ENCODE measurements around the gene DYNC1H1. TPM values are rescaled to one million over a fixed set of nuclear protein-coding genes. Genes with fewer than 3 reads are reported as not detected.

DYNC1H1 gene
- total and polyA plus RNA-seq, 2 experiments from 2014 or later: 158 to 434 TPM

DNA sequence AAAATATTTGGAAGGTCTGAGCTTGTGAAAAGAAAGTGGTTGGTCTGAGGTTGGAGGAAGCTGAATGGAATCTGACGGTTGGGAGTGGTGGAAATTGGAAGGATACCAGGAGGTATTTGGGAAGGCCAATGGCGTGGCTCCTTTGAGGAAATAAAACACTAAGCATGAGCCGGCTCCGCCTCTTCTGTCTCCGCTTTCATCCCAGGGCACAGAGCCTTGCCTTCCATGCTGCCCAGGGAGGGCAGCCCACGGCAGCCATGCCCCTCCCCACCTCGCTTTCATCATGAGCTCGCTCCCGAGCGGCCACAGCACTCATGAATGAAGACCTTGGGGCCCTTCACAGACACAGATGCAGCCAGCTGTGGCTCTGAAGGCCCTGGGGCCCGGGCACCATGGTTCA, 86.3 kb downstream of the DYNC1H1 start:
- Histone ChIP-seq H3K4me1 (ENCODE audit: low read depth) (no peaks in the 10 kb centered on the region), H3K36me3 (peaks cover 37% of the 10 kb centered on the region), H3K27me3 (no peaks in the 10 kb centered on the region), H3K27ac (no peak overlapping the region), H3K9me3 (ENCODE audit: low read depth) (no peaks in the 10 kb centered on the region), H3K4me3 (no peak overlapping the region)
- TF ChIP-seq, protein P1, sequence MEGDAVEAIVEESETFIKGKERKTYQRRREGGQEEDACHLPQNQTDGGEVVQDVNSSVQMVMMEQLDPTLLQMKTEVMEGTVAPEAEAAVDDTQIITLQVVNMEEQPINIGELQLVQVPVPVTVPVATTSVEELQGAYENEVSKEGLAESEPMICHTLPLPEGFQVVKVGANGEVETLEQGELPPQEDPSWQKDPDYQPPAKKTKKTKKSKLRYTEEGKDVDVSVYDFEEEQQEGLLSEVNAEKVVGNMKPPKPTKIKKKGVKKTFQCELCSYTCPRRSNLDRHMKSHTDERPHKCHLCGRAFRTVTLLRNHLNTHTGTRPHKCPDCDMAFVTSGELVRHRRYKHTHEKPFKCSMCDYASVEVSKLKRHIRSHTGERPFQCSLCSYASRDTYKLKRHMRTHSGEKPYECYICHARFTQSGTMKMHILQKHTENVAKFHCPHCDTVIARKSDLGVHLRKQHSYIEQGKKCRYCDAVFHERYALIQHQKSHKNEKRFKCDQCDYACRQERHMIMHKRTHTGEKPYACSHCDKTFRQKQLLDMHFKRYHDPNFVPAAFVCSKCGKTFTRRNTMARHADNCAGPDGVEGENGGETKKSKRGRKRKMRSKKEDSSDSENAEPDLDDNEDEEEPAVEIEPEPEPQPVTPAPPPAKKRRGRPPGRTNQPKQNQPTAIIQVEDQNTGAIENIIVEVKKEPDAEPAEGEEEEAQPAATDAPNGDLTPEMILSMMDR (IDR thresholded peaks at IDR 0.05; ENCODE audit: low read depth, low read length): no peak
- no peak for DNase-seq (ENCODE audit: low read depth in 1 of 2, low spot score in 1 of 2)

DNA sequence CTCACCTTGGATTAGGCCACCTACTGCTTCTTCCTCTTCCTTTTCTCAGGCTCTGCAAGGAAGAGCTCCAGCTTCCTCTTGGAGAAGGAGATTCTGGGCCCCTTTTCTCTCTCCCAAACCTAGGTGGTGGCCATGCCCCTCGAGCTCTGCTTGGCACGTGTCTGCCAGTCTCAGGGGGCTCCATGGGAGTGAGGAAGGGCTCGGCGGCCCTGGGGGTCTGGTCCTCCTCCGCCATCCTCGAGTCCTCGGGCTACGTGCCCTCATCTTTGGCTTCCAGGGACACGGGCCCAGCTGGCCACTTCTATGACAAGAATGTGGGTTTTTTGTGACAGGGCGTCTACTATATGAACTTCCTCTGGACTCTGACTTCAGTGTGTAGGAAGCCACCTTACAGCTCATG, 88.1 kb downstream of the DYNC1H1 start:
- Histone ChIP-seq H3K27ac (no peak overlapping the region), H3K36me3 (peaks cover 37% of the 10 kb centered on the region), H3K4me1 (ENCODE audit: low read depth) (no peaks in the 10 kb centered on the region), H3K9me3 (ENCODE audit: low read depth) (no peaks in the 10 kb centered on the region), H3K27me3 (no peaks in the 10 kb centered on the region), H3K4me3 (no peak overlapping the region)
- no peak for DNase-seq (ENCODE audit: low read depth in 1 of 2, low spot score in 1 of 2)
- TF ChIP-seq, protein P1 (IDR thresholded peaks at IDR 0.05; ENCODE audit: low read depth, low read length): no peak

DNA sequence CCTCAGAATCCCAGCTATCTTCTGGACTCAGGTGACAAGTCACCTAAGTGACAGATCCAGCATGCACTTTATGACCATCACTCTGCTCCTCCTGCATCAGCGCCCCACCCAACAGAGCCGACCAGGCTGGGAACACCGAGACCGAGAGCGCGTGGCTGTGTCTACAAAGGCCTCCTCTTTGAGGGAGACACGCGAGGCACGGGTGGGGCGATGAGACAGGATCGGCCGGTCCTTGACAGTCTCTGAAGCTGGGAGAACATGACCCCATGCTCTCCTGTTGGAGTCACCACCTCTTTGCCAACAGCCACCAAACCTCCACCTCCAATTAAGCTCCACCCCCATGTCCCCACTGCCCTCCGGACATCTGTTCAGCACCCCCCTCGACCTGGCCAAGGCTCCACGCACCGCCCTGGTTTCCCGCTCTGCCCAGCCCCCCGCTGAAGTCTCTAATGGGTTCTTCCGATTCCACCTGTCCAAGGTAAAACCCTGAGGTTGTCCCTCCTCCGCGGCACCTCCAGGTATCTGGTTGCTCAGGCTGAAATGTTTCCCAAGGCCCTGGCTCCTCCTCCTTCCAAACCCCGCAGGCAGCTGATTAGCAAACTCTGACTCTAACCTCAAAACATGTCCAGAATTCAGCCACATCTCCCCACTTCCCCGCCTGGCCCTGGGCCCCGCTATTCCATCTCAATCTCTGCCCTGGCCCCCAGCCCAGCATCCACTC, 91.0 kb downstream of the DYNC1H1 start:
- Histone ChIP-seq H3K27ac (no peak overlapping the region), H3K27me3 (no peaks in the 10 kb centered on the region), H3K4me1 (ENCODE audit: low read depth) (no peaks in the 10 kb centered on the region), H3K4me3 (no peak overlapping the region), H3K9me3 (ENCODE audit: low read depth) (no peaks in the 10 kb centered on the region), H3K36me3 (peaks cover 9% of the 10 kb centered on the region)
- TF ChIP-seq, protein P1 (IDR thresholded peaks at IDR 0.05; ENCODE audit: low read depth, low read length): no peak
- DNase-seq (ENCODE audit: low read depth in 1 of 2, low spot score in 1 of 2): peak in 1 of 2 donors; percentile 86

DNA sequence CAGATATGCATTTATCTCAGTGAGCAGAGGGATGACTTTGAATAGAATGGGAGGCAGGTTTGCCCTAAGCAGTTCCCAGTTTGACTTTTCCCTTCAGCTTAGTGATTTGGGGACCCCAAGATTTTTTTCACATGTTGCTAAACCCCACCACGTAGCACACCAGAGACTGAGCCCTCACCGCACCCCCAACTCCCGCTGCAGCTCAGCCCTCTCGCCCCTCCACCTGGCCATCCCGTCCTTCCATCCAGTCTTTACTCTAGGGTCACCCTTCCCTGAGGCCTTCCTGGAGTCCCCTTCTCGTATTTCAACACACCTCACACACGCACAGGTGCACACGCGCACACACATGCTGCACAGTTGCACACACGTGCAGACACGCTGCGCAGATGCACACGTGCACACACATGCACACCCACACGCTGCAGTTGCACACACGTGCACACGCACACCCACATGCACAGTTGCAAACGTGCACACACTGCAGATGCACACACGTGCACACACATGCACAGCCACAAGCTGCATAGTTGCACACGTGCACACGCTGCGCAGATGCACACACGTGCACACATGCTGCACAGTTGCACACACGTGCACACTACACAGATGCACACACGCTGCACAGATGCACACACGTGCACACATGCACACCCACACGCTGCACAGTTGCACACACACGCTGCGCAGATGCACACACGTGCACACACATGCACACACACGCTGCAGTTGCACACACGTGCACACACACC, 92.5 kb downstream of the DYNC1H1 start:
- no peaks in the 10 kb centered on the region for H3K9me3 ChIP-seq (ENCODE audit: low read depth)
- no peak overlapping the region for H3K27ac ChIP-seq
- no peak overlapping the region for H3K4me3 ChIP-seq
- DNase-seq (ENCODE audit: low read depth in 1 of 2, low spot score in 1 of 2): no peak
- H3K4me1 ChIP-seq (ENCODE audit: low read depth): no peaks in the 10 kb centered on the region
- no peaks in the 10 kb centered on the region for H3K36me3 ChIP-seq
- H3K27me3 ChIP-seq: no peaks in the 10 kb centered on the region
- TF ChIP-seq, protein P1 (IDR thresholded peaks at IDR 0.05; ENCODE audit: low read depth, low read length): no peak

DNA sequence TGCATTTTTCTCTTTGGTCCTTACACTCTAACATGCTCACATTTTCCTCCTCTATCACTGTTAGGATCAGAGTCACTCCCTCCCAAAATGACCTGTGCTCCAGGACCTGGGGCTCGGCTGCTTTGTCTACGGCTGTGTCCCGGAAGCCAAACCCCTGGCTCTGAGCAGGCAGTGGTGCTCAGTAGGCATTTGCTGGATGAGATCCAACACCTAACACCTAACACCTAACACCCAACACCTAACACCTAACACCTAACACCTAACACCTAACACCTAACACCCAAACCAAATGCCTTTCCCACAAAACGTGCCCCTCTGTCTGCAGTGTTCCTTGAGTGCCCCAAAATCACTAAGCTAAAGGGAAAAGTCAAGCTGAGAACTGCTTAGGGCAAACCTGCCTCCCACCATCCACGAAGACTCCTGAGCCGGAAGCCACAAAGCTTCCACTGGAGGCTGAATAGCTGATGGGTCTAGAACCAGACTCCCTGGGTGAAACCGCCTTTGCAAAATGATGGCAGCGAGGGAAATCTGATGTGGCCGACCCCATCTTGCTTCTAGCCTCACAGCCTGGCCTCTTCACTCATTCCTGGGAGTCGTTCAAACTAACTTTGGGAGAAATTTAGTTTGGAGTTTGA, 93.2 kb downstream of the DYNC1H1 start:
- no peak overlapping the region for H3K27ac ChIP-seq
- H3K27me3 ChIP-seq: no peaks in the 10 kb centered on the region
- TF ChIP-seq, protein P1 (IDR thresholded peaks at IDR 0.05; ENCODE audit: low read depth, low read length): no peak
- H3K9me3 ChIP-seq (ENCODE audit: low read depth): no peaks in the 10 kb centered on the region
- no peak for DNase-seq (ENCODE audit: low read depth in 1 of 2, low spot score in 1 of 2)
- H3K4me1 ChIP-seq (ENCODE audit: low read depth): no peaks in the 10 kb centered on the region
- no peaks in the 10 kb centered on the region for H3K36me3 ChIP-seq
- H3K4me3 ChIP-seq: no peak overlapping the region
